Panc1 (cell line): ENCODE data around the gene WRAP73. TPM values are rescaled to one million over a fixed set of nuclear protein-coding genes. Genes with fewer than 3 reads are reported as not detected.
A peak's percentile ranks its signal among the peaks of the same experiment; 100 is the strongest.
"Not testable (repeated sequence)": the region's sequence is repeated elsewhere in the genome, so short reads cannot be mapped to it uniquely, and the experiment has no call there.

Experiments
- ATAC-seq: fragments of 200-7000 bp; cut with Tn5 transposase; 2 replicates; pipeline ENCODE4 v1.9.1; 2020; ENCODE audit warnings: mild to moderate bottlenecking, moderate library complexity
- BruUV-seq: library from RNA; stranded (reverse); fragments of 400-500 nt; replicated peaks from 2 replicates; lab custom pipeline; 2021; lab: Mats Ljungman, UMichigan
- CTCF ChIA-PET: fragments of 300-600 bp; sonication (Branson Sonifier 250); formaldehyde crosslinking; loops from one replicate; lab custom pipeline; 2022; ENCODE audit warnings: antibody characterized with exemption; lab: Charles Lee
- POLR2A ChIA-PET: fragments of 300-600 bp; sonication (Branson Sonifier 250); formaldehyde crosslinking; loops from one replicate; lab custom pipeline; 2022; ENCODE audit warnings: antibody characterized with exemption; lab: Charles Lee
- DNase-seq: peaks from one replicate; pipeline ENCODE4 v3.0.0-alpha.2; 2010; ENCODE audit warnings: low read depth, low spot score
- H3K27ac ChIP-seq: 2 replicates; pipeline ENCODE4 v1.5.1; 2011; ENCODE audit warnings: mild to moderate bottlenecking, low read length, inconsistent platforms
- H3K27me3 ChIP-seq: fragments of 200-500 bp; sonication (Bioruptor generic); 2 replicates; pipeline ENCODE4 v1.6.0; 2014; ENCODE audit warnings: low read length, inconsistent platforms; ENCODE audit not compliant: control insufficient read depth, insufficient read depth
- H3K36me3 ChIP-seq: fragments of 200-500 bp; sonication (Bioruptor generic); 2 replicates; pipeline ENCODE4 v1.5.1; 2014; ENCODE audit warnings: inconsistent platforms, mild to moderate bottlenecking, low read length, moderate library complexity; ENCODE audit not compliant: control insufficient read depth, insufficient read depth
- H3K4me1 ChIP-seq: 2 replicates; pipeline ENCODE4 v1.5.1; 2011; ENCODE audit warnings: inconsistent platforms, mild to moderate bottlenecking, low read length, moderate library complexity; ENCODE audit not compliant: control insufficient read depth, insufficient read depth
- H3K4me3 ChIP-seq, 2 experiments: 2 replicates each; pipeline ENCODE4 v1.5.1; 2011 to 2012; ENCODE audit warnings: low read depth in 2 of 2, low read length in 2 of 2, mild to moderate bottlenecking in 2 of 2, inconsistent platforms in 1 of 2, moderate library complexity in 1 of 2
- H3K9me3 ChIP-seq: fragments of 200-500 bp; sonication (Bioruptor generic); 2 replicates; pipeline ENCODE4 v1.5.1; 2014; ENCODE audit warnings: low read depth, mild to moderate bottlenecking, inconsistent platforms, low read length, moderate library complexity; ENCODE audit not compliant: control insufficient read depth, insufficient read depth
- CTCF ChIP-seq: fragments of 450-650 bp; IDR thresholded peaks from 2 replicates; pipeline ENCODE4 v1.5.1; 2017; ENCODE audit warnings: mild to moderate bottlenecking
- POLR2AphosphoS5 ChIP-seq: IDR thresholded peaks from 2 replicates; pipeline ENCODE4 v1.6.1; 2012; ENCODE audit warnings: mild to moderate bottlenecking, low read depth, low read length, moderate library complexity
- REST ChIP-seq, 2 experiments: IDR thresholded peaks; 2 replicates each; pipeline ENCODE4 v1.6.1; 2011 to 2012; ENCODE audit warnings: low read depth in 2 of 2, control low read depth in 1 of 2, low read length in 1 of 2, mild to moderate bottlenecking in 1 of 2, moderate library complexity in 1 of 2; ENCODE audit not compliant: insufficient read depth in 1 of 2
- SIN3A ChIP-seq: IDR thresholded peaks from 2 replicates; pipeline ENCODE4 v1.6.1; 2012; ENCODE audit warnings: low read depth, mild to moderate bottlenecking, low read length, moderate library complexity, borderline replicate concordance; ENCODE audit not compliant: insufficient read depth
- TCF7L2 ChIP-seq: IDR thresholded peaks from 2 replicates; pipeline ENCODE4 v1.6.1; 2011; ENCODE audit warnings: mild to moderate bottlenecking, low read depth, low read length, inconsistent platforms
- in situ Hi-C: cut with HindIII; loops from 2 replicates; pipeline ENCODE4 v1.10.0; 2016; ENCODE audit warnings: low sequenced_read_pairs, low pct_unique_long_range_greater_than_20kb
- intact Hi-C: fragments of 100-400 bp; cut with micrococcal nuclease; formaldehyde crosslinking; loops from one replicate; pipeline ENCODE4 v1.10.0; 2022; ENCODE audit not compliant: unreplicated experiment
- total RNA-seq: library from RNA; stranded (reverse); gene quantifications from one replicate; pipeline ENCODE4 v1.2.1, GENCODE V29; 2021; ENCODE audit not compliant: unreplicated experiment

Gene WRAP73
- total RNA-seq, 1 experiment from 2014 or later: 27.1 TPM

- ATAC-seq: peak; percentile 96
- TF ChIP-seq SIN3A (0 out of 2 replicates have a peak, but pooled peaks have one; percentile 12), POLR2AphosphoS5 (no peak)
- no peaks in the 10 kb centered on the region for H3K9me3 ChIP-seq
- peak within 1 kb of the TSS; percentile 85 to 97 for H3K4me3 ChIP-seq
- no peaks in the 10 kb centered on the region for H3K27me3 ChIP-seq
- ChIA-PET CTCF (interaction anchor here (0.5 to 1.5 kb wide), 3 partner anchors 171 to 814 kb away, joined by 5 to 19 read pairs (median 7); no protein-coding TSS in a partner anchor), POLR2A (no interaction called here)
- DNase-seq: peak; percentile 57
- in situ Hi-C loops (no loop called here), intact Hi-C loops (loop anchor here (10.0 kb wide), 1 partner anchor 100 kb away; no protein-coding TSS in a partner anchor)
- H3K4me1 ChIP-seq: peaks cover 11% of the 10 kb centered on the region
- no TSS peak for BruUV-seq
- H3K36me3 ChIP-seq: peaks cover 2% of the 10 kb centered on the region; the same call in 1 of the 2 replicates
- H3K27ac ChIP-seq: peak within 1 kb of the TSS; percentile 73
Measured at GRCh38 chr1:3624200-3625136, 25.4 kb downstream of the WRAP73 start, which contains the start of gene TPRG1L. Gene TPRG1L, plus strand, starts transcription at chr1:3625015. Its CDS starts 58 bp downstream, at chr1:3625073.

DNA sequence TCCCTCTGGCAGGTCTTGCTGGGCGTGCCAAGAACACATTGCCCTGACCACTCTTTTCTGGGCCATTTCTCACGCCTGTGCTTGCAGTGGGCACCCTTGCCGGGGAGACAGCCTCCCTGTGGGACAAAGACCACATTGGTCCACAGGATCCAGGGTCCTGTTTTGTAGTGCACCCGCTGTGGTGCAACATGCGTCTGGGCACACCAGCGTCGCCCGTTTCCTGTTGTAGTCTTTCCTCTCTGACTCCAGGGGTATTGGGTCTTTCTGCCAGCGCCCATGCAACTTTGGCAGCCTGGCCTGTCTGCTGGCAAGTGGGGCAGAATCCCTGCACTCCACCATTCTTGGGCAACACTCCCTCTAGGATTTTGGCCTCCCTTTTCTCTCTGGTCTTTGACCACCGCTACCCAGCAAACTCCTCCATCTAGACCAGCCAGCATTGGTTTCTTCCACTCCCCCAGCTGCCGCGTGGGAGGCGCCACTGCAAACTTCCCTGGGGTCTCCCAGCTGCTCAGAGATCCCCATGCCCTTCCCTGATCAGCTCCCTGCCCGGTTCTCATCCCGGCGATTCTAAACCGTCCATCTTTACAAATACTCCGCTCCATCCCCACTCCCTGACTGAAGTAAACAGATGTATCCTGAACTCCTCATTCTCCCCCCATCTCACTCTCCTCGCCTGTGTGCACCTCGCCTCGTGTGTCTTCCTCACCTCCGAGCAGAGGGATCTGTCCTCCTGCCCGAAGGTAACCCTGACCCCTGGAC lies 26.3 kb downstream of the WRAP73 start:
- Histone ChIP-seq H3K27me3 (no peaks in the 10 kb centered on the region), H3K9me3 (no peaks in the 10 kb centered on the region), H3K36me3 (peaks cover 2% of the 10 kb centered on the region; the same call in 1 of the 2 replicates), H3K4me1 (peaks cover 13% of the 10 kb centered on the region), H3K4me3 (peak overlapping the region; percentile 85 to 97), H3K27ac (peak overlapping the region; percentile 73)
- in situ Hi-C loops (no loop called here), intact Hi-C loops (loop anchor here (10.0 kb wide), 1 partner anchor 101 kb away; no protein-coding TSS in a partner anchor)
- POLR2A ChIA-PET: interaction anchor here (0.7 kb wide), 1 partner anchor 65 kb away, joined by 9 read pairs; no protein-coding TSS in a partner anchor
- no TSS peak for BruUV-seq
- no peak for ATAC-seq
- TF ChIP-seq SIN3A (no peak), CTCF (no peak), POLR2AphosphoS5 (no peak), REST (IDR thresholded peaks at IDR 0.05; ENCODE audit: insufficient read depth in 1 of 2, low read depth in 2 of 2, low read length in 1 of 2) (no peak), TCF7L2 (no peak)
- CTCF ChIA-PET: interaction anchor here (0.5 to 1.5 kb wide), 3 partner anchors 171 to 813 kb away, joined by 5 to 19 read pairs (median 7); no protein-coding TSS in a partner anchor
- no peak for DNase-seq

GRCh38 chr1:3622102-3622501 lies 27.8 kb downstream of the WRAP73 start:
- CTCF ChIA-PET: interaction anchor here (0.5 to 1.8 kb wide), 3 partner anchors 102 to 169 kb away, joined by 3 to 14 read pairs (median 13); no protein-coding TSS in a partner anchor
- intact Hi-C loops: loop anchor here (10.0 kb wide), 1 partner anchor 103 kb away; no protein-coding TSS in a partner anchor
- H3K9me3 ChIP-seq, H3K27me3 ChIP-seq, H3K4me3 ChIP-seq, in situ Hi-C loops, DNase-seq, H3K36me3 ChIP-seq, H3K27ac ChIP-seq, POLR2A ChIA-PET, ATAC-seq, BruUV-seq: not testable (repeated sequence)
- peaks cover 15% of the 10 kb centered on the region for H3K4me1 ChIP-seq
